Thoracic aorta endothelial cell (primary cell): Measurements from ENCODE around the gene KCNMB1. TPM values are rescaled to one million over a fixed set of nuclear protein-coding genes. Genes with fewer than 3 reads are reported as not detected.

ENCODE experiments used
- total RNA-seq: library from RNA; depleted of rRNA; stranded (reverse); fragments of >200 nt; gene quantifications from 2 replicates; pipeline ENCODE4 v1.2.3, GENCODE V29; 2012

The KCNMB1 gene
- total RNA-seq, result 0.40 and 1.1 TPM in 2 replicates

GRCh38 chr5:170388818-170389549 lies at the start of gene KCNMB1:
KCNMB1 (minus strand) TSS chr5:170389367; CDS start chr5:170385447, 3,920 bp downstream.

Other genes with a start within 250 kb of the KCNMB1 start
- not detected in 2 replicates for gene C5orf58, start 156.4 kb downstream of the KCNMB1 start, total RNA-seq
- gene LCP2, start 91.6 kb downstream of the KCNMB1 start, total RNA-seq, result 1.2 TPM in 1 of 2 replicates, not detected in the other
- gene KCNIP1, start 114.7 kb upstream of the KCNMB1 start, total RNA-seq, result not detected in 2 replicates